Cardiac muscle cell (in vitro differentiated cells and primary cell): ENCODE measurements around the gene JAK2. TPM values are rescaled to one million over a fixed set of nuclear protein-coding genes. Genes with fewer than 3 reads are reported as not detected.

Source experiments
- DNase-seq, 2 donors: peaks; one replicate each; pipeline versions ENCODE4 v3.0.0 to v3.0.0-alpha.2; 2010 to 2017; ENCODE audit warnings: low read depth in 1 of 2, low spot score in 1 of 2
- H3K27ac ChIP-seq: fragments of 200-600 bp; sonication (generic); 2 replicates; pipeline ENCODE4 v1.5.1; 2016
- H3K27me3 ChIP-seq: fragments of 200-600 bp; sonication (generic); 2 replicates; pipeline ENCODE4 v1.6.0; 2016; ENCODE audit warnings: control low read depth
- H3K36me3 ChIP-seq: fragments of 200-600 bp; sonication (generic); 2 replicates; pipeline ENCODE4 v1.5.1; 2016; ENCODE audit warnings: control low read depth
- H3K4me1 ChIP-seq: fragments of 200-600 bp; sonication (generic); 2 replicates; pipeline ENCODE4 v1.8.1; 2017; ENCODE audit warnings: low read depth, mild to moderate bottlenecking, mixed run types
- H3K4me3 ChIP-seq: fragments of 200-600 bp; sonication (generic); 2 replicates; pipeline ENCODE4 v1.5.1; 2016; ENCODE audit warnings: mild to moderate bottlenecking
- H3K9me3 ChIP-seq: fragments of 200-600 bp; sonication (generic); 2 replicates; pipeline ENCODE4 v1.5.1; 2017; ENCODE audit warnings: low read depth, mild to moderate bottlenecking, control low read depth
- polyA plus RNA-seq: library from polyadenylated mRNA; unstranded; fragments of >200 nt; fragmentation: Nextera tagmentation; extraction: Ambion mirVana; gene quantifications from 2 replicates; pipeline ENCODE4 v1.2.1, GENCODE V29; 2016
- total RNA-seq: library from RNA; depleted of rRNA; stranded (reverse); fragments of >200 nt; gene quantifications from 2 replicates; pipeline ENCODE4 v1.2.3, GENCODE V29; 2016
- TF ChIP-seq, protein P1 (sequence below): IDR thresholded peaks from 2 replicates; pipeline ENCODE4 v1.5.1; 2012; ENCODE audit warnings: low read depth, mild to moderate bottlenecking, low read length

The JAK2 gene
- total and polyA plus RNA-seq, 2 experiments from 2014 or later = 3.9 to 6.6 TPM

DNA sequence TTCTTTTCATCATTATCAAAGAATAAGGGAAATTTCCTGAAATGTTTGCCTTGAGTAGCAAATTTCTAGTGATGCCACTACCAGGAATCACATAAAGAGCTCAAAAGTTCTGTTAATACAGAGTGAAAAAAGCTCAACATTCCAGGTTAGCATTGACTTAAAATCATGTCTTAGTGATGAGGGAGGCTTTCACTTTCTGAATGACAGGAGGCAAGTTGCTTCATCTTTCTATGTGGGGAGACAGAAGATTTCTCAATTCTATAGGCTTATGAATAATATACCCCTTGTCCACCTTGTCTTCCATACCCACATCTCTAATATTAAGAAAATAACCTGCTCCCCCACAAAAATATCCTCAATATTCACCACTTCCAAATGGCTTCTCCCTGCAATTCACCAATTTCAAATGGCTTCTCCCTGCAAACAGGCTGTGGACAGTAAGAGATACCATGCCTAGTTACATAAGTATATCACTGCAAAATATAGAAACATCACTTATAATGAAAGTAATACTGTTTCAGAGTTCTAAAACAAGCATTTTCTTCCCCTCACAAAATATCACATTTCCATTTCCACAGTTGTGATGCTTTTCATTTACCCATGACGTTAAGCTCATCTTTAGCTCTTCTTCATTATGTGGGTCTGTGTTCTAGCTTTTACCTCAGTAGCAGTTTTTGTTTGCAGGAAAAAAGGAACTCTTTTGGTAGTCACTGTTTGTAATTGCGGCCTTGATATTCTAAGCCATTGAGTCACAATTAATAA, 2.2 kb upstream of the JAK2 start:
- Histone ChIP-seq H3K27ac (no peak overlapping the region), H3K27me3 (no peaks in the 10 kb centered on the region), H3K4me3 (no peak overlapping the region), H3K9me3 (no peaks in the 10 kb centered on the region), H3K4me1 (peaks cover 9% of the 10 kb centered on the region), H3K36me3 (no peaks in the 10 kb centered on the region)
- DNase-seq = no peak
- TF ChIP-seq, protein P1, sequence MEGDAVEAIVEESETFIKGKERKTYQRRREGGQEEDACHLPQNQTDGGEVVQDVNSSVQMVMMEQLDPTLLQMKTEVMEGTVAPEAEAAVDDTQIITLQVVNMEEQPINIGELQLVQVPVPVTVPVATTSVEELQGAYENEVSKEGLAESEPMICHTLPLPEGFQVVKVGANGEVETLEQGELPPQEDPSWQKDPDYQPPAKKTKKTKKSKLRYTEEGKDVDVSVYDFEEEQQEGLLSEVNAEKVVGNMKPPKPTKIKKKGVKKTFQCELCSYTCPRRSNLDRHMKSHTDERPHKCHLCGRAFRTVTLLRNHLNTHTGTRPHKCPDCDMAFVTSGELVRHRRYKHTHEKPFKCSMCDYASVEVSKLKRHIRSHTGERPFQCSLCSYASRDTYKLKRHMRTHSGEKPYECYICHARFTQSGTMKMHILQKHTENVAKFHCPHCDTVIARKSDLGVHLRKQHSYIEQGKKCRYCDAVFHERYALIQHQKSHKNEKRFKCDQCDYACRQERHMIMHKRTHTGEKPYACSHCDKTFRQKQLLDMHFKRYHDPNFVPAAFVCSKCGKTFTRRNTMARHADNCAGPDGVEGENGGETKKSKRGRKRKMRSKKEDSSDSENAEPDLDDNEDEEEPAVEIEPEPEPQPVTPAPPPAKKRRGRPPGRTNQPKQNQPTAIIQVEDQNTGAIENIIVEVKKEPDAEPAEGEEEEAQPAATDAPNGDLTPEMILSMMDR = no peak

DNA sequence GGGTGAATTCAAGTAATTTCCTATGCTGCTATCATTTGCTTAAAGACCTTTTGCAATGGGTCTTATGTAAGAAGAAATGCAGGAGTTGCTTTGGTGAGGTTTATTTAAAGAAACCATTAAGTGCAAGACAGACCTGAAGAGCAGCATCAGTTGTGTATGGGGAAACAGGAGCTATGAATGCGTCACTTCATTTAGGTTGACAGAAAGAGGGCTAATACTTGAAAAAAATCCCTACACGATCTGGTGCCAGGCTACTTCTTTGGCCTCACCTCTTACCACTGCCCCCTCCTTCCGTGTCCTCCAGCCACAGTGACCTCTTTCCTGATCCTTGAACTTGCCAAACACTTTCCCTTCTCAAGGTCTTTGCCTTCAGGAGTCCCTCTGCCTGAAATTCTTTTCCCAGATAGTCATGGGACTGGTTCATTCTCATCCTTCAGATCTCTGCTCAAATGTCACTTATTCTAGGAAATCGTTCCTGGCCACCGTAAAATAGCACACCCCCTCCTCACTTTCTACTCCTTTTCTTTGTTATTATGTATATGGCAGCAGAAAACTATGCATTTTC, 1.4 kb upstream of the JAK2 start:
- no peaks in the 10 kb centered on the region for H3K9me3 ChIP-seq
- peak overlapping the region; percentile 92 for H3K27ac ChIP-seq
- TF ChIP-seq, protein P1 = no peak
- peak overlapping the region; percentile 55 for H3K4me3 ChIP-seq
- no peak for DNase-seq
- H3K36me3 ChIP-seq = no peaks in the 10 kb centered on the region
- H3K27me3 ChIP-seq = no peaks in the 10 kb centered on the region
- H3K4me1 ChIP-seq = peaks cover 9% of the 10 kb centered on the region

DNA sequence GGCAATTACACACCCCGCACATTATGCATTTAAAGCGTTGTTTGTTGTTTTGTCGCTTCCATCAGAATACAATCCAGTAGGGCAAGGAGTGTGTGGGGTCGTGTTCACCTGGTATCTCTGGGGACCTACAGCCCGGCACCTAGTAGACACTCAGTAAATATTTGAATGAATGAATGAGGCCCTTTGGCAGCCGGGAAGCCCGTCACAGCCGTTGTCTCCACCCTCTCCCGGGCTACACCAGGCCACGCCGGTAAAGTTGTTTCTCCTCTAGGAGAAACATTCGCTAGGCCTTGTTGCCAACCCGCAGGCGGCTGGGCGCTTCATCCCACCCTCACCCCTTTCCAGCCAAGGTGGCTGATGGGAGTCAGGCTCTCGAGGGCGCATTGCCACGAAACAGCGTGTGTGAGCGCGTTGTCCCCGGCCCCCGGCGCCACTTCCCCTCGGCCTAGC, 876 bp upstream of the JAK2 start:
- TF ChIP-seq, protein P1 = no peak
- peak overlapping the region; percentile 55 for H3K4me3 ChIP-seq
- H3K9me3 ChIP-seq = no peaks in the 10 kb centered on the region
- no peaks in the 10 kb centered on the region for H3K36me3 ChIP-seq
- H3K27me3 ChIP-seq = no peaks in the 10 kb centered on the region
- H3K4me1 ChIP-seq = peaks cover 9% of the 10 kb centered on the region
- DNase-seq = no peak
- H3K27ac ChIP-seq = peak overlapping the region; percentile 92

DNA sequence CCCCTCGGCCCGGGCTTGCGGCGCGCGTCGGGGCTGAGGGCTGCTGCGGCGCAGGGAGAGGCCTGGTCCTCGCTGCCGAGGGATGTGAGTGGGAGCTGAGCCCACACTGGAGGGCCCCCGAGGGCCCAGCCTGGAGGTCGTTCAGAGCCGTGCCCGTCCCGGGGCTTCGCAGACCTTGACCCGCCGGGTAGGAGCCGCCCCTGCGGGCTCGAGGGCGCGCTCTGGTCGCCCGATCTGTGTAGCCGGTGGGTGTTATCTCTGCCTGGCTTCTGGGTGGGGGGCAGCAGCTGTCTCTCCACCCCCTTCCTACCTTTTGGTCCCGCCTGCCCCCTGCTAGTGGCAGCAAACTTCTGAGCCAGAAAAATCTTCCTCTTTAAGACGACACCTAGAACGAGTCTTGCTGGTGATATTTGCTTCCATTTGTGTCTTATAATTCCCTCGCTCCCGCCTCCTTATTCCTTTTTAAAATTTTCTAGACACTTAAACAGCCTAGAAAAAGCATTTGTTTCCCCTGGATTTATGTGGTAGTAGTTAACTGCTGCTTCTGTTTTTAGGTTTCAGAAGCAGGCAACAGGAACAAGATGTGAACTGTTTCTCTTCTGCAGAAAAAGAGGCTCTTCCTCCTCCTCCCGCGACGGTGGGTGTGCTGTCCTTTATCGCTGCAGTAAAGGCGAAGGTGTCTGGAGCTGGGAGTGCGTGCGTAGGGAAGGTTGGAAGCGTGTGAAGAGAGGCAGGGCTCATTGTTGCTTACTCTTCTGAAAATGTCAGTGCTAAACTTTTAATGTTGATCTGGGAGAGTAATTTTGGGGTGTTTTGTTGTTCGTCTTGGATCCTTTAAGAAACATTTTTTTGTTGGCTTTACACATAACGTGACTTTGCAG, 554 bp downstream of the JAK2 start:
- Histone ChIP-seq H3K4me3 (peak overlapping the region; percentile 55), H3K27ac (peak overlapping the region; percentile 92)
- peak; percentile 49 to 51 for DNase-seq

DNA sequence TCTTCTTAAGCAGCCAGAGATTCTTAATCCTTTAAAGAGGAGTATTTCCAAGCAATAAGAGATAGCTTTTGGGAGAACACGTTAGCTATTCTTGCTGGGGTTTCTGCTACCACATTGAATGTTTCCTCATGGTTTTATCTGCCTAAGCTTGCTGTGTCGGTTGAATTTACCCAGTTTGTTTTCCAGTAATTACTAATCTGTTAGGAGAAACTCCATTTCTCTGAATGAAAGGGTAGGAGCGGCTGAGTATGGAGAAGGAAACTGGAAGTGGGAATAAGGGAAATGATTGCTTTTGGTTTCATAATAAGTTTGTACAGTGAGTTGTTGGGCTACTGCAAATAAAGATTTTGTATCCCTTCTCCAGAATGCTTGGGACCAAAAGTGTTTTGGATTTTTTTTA, 1.2 kb downstream of the JAK2 start:
- H3K4me3 ChIP-seq = peak overlapping the region; percentile 55
- H3K27me3 ChIP-seq = no peaks in the 10 kb centered on the region
- TF ChIP-seq, protein P1 = no peak
- no peaks in the 10 kb centered on the region for H3K9me3 ChIP-seq
- H3K27ac ChIP-seq = peak overlapping the region; percentile 92
- no peaks in the 10 kb centered on the region for H3K36me3 ChIP-seq
- DNase-seq = peak in 1 of 2 donors; percentile 20
- H3K4me1 ChIP-seq = peaks cover 9% of the 10 kb centered on the region

More for the DNA sequence above, 554 bp downstream of the JAK2 start:
- no peaks in the 10 kb centered on the region for H3K27me3 ChIP-seq
- H3K4me1 ChIP-seq = peaks cover 9% of the 10 kb centered on the region
- no peaks in the 10 kb centered on the region for H3K9me3 ChIP-seq
- no peaks in the 10 kb centered on the region for H3K36me3 ChIP-seq
- TF ChIP-seq, protein P1 = no peak
